Epithelial cell of esophagus (primary cell): ENCODE measurements around the gene LTV1.
A peak's percentile ranks its signal among the peaks of the same experiment; 100 is the strongest.
"Not testable (repeated sequence)": the region's sequence is repeated elsewhere in the genome, so short reads cannot be mapped to it uniquely, and the experiment has no call there.

Source experiments
- DNase-seq: peaks from one replicate; pipeline ENCODE4 v3.0.0; 2010; ENCODE audit warnings: low read depth
- H3K4me3 ChIP-seq: 2 replicates; pipeline ENCODE4 v1.5.1; 2011; ENCODE audit warnings: mild to moderate bottlenecking, low read length, control low read depth
- TF ChIP-seq, protein P1 (sequence below): IDR thresholded peaks from 2 replicates; pipeline ENCODE4 v1.5.1; 2011; ENCODE audit warnings: low read depth, mild to moderate bottlenecking, low read length, control low read depth, inconsistent platforms; ENCODE audit not compliant: insufficient read depth; ENCODE audit errors: missing control alignments

Gene LTV1

DNA sequence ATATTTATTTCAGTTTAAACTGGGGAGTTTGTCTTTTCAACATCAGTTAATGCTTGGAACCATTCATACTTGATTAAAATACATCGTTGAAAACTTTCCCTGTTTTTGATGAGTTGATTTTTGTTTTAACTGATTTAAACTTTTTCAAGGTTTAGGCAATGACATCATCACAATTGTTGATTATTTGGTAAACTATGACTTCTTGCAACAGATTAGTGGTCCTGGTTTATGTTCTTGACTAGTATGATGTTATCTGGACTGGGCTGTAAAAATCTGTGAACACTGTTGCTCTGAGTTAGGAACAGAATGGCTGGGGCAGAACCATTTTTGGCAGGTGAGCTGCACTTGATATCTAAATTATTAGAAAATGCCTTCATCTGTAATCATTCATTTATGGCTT is 21.1 kb downstream of the LTV1 start, which contains the start of gene ZC2HC1B:
TSS of gene ZC2HC1B (plus strand) at position 241 of the 400 bp plus-strand sequence. CDS start at position 307, 66 bp downstream.
- TF ChIP-seq, protein P1, sequence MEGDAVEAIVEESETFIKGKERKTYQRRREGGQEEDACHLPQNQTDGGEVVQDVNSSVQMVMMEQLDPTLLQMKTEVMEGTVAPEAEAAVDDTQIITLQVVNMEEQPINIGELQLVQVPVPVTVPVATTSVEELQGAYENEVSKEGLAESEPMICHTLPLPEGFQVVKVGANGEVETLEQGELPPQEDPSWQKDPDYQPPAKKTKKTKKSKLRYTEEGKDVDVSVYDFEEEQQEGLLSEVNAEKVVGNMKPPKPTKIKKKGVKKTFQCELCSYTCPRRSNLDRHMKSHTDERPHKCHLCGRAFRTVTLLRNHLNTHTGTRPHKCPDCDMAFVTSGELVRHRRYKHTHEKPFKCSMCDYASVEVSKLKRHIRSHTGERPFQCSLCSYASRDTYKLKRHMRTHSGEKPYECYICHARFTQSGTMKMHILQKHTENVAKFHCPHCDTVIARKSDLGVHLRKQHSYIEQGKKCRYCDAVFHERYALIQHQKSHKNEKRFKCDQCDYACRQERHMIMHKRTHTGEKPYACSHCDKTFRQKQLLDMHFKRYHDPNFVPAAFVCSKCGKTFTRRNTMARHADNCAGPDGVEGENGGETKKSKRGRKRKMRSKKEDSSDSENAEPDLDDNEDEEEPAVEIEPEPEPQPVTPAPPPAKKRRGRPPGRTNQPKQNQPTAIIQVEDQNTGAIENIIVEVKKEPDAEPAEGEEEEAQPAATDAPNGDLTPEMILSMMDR: no peak
- H3K4me3 ChIP-seq: no peak within 1 kb of the TSS
- DNase-seq: no peak

DNA sequence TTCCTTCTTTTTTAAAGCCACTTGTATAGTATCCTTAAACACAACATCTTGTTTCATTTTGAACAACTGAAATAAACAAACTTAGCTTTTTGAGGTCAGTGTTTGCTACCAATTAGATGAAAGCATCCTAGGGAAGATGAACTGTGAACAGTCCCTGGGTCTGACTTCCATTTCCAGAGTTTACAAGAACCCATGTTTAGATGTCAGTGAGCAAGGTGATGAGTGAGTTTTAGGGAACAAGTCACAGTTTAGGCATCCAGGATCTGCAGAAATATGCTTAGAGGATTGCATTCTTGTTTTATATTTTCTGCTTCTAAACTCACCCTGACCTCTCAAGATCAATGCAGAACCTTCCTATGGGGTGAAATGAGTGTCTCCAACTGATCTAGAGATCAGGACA is 24.1 kb downstream of the LTV1 start:
- H3K4me3 ChIP-seq: no peak overlapping the region
- DNase-seq: no peak

DNA sequence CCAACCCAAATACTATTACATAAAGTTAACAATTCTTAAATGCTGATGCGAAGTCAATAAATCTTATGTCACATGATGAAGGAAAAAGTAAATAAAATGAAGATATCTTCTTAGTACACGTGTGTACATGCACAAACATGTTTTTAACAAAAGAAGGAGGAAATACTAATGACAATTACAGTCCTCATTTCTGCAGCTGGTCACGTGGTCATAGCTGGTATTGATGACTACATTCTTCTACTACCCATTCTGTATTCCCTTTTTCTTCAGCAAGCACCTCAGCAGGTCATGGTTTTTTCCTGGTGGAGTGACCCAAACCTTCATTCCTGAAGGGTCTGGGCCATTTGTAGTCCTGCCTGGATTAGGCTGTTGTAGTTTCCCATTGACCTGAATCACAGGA is 25.7 kb downstream of the LTV1 start:
- not testable (repeated sequence) for H3K4me3 ChIP-seq, DNase-seq

More for the DNA sequence above, 24.1 kb downstream of the LTV1 start:
- TF ChIP-seq, protein P1: no peak

DNA sequence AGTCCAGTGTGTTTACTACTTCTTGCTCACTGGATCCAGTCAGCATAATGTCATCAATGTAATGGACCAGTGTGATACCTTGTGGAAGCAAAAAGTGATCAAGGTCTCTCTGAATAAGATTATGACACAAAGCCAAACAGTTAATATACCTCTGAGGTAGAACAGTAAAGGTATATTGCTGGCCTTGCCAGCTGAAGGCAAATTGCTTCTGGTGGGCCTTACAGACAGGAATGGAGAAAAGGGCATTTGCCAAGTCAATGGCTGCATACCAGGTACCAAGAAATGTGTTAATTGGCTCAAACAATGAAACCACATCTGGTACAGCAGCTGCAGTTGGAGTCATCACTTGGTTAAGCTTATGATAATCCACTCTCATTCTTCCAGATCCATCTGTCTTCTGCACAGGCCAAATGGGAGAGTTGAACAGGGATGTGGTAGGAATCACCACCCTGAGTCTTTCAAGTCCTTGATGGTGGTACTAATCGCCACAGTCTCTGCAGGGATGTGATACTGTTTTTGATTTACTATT is 28.1 kb downstream of the LTV1 start:
- not testable (repeated sequence) for H3K4me3 ChIP-seq, DNase-seq

DNA sequence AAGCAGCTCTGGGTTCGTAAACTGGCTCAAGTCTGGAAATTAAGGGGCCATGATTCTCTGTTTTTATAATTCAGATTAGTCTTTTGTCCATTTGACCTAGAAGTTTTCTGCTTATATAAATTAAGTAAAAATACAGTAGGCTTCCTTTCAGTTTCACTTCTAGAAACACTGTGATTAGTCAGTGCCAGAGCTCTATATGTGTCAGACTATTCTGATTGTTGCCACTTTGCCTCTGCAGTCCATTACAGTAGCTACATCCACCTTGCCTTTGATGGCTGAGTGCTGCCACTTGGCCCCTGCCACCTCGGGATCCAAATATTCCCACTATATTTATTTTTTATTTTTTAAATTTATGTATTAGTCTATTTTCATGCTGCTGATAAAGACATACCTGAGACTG is 29.1 kb downstream of the LTV1 start:
- TF ChIP-seq, protein P1: no peak
- no peak for DNase-seq
- no peak overlapping the region for H3K4me3 ChIP-seq

DNA sequence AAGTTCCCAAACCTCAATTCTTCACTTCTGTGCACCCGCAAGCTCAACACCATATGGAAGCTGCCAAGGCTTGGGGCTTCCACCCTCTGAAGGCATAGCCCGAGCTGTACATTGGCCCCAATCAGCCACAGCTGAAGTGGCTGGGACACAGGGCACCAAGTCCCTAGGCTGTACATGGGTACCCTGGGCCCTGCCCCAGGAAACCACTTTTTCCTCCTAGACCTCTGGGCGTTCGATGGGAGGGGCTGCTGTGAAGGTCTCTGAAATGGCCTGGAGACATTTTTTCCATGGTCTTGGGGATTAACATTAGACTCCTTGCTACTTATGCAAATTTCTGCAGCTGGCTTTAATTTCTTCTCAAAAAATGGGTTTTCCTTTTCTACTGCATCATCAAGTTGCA is 30.5 kb downstream of the LTV1 start:
- DNase-seq, H3K4me3 ChIP-seq: not testable (repeated sequence)

DNA sequence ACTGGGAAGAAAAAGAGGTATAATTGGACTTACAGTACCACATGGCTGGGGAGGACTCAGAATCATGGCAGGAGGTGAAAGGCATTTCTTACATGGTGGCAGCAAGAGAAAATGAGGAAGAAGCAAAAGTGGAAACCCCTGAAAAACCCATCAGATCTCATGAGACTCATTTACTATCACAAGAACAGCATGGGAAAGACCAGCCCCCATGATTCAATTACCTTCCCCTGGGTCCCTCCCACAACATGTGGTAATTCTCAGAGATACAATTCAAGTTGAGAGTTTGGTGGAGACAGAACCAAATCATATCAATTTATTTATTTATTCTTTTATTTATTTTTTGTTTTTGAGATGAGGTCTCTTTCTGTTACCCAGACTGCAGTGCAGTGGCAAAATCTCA is 31.4 kb downstream of the LTV1 start:
- not testable (repeated sequence) for DNase-seq, H3K4me3 ChIP-seq

DNA sequence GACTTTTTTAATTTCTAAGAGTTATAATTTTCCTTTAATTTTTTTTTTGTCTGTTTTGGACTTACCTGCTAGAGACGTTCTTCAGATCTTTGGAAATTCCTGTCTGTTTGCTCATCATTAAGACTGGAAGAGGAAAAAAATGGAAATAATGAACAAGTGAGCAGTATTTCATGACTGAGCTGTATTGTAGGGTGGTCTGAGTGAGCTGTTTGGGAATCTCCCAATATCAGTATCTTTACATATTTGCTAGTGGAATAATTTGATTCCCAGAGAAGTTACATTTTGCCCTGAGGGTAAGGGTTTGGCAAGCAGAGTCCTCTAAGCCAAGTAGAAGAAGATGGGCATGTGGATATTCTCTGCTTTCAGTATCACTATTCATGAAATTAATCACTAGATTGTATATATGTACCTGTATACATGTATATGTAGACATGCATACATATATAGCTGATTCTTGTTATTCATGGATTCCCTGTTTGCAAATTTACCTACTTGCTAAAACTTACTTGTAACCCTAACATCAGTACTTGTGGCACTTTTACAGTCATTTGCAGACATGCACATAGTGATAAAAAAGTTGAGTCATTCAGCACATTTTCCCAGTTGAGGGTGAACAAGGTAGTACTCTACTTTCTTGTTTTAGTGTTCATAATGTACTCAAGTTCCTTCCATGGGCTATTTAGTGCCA is 34.6 kb downstream of the LTV1 start:
- no peak overlapping the region for H3K4me3 ChIP-seq
- TF ChIP-seq, protein P1: no peak
- peak; percentile 11 for DNase-seq

DNA sequence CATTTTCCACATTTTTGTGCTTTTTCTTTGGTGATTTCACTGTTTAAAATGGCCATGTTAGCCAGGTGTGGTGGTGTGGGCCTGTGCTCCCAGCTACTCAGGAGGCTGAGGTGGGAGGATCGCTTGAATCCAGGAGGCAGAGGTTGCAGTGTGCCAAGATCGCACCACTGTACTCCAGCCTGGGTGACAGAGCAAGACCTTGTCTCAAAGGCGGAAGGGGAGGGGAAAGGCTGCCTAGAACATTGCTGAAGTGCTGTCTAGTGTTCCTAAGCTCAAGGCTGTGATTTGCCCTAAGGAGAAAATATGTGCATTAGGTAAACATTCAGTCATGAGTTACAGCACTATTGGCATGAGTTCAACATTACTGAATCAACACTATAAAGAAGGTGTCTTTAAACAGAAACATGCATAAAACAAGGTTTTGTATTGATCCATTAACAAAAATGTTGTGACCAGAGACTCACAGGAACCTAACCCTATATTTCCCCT is 35.2 kb downstream of the LTV1 start:
- H3K4me3 ChIP-seq: no peak overlapping the region
- DNase-seq: peak; percentile 87
- TF ChIP-seq, protein P1: no peak
